Measurements from ENCODE around the gene CST5.
A peak's percentile ranks its signal among the peaks of the same experiment; 100 is the strongest.
"Not testable (repeated sequence)": the region's sequence is repeated elsewhere in the genome, so short reads cannot be mapped to it uniquely, and the experiment has no call there.

The CST5 gene

GRCh38 chr20:23879811-23880374 lies 345 bp upstream of the CST5 start:
- POLR2A ChIA-PET, result no interaction called here
- H3K9me3 ChIP-seq (ENCODE audit: control insufficient read depth, insufficient read depth, low read depth, low read length), result no peaks in the 10 kb centered on the region
- no peak overlapping the region for H3K27ac ChIP-seq (ENCODE audit: extremely low read depth, low read depth, low read length)
- CTCF ChIA-PET, result interaction anchor here (0.5 to 1.2 kb wide), 4 partner anchors 10 to 660 kb away, joined by 3 to 7 read pairs (median 3); no protein-coding TSS in a partner anchor
- TF ChIP-seq WT1 (tag by site-specific recombination; IDR thresholded peaks at IDR 0.05), result peak; percentile 57
- TF ChIP-seq ZNF2 (tag by site-specific recombination; IDR thresholded peaks at IDR 0.05), result no peak
- no peak for TF ChIP-seq BCL11B (tag by site-specific recombination; IDR thresholded peaks at IDR 0.05; ENCODE audit: low read depth)
- no peak for TF ChIP-seq ZBTB7A (tag by site-specific recombination; IDR thresholded peaks at IDR 0.05; ENCODE audit: low read depth)
- peak; percentile 59 for TF ChIP-seq ZFHX2 (tag by site-specific recombination; conservative IDR thresholded peaks at IDR 0.05)
- 0 out of 2 replicates have a peak, but pooled peaks have one; percentile 18 for TF ChIP-seq SP3 (tag by site-specific recombination; IDR thresholded peaks at IDR 0.05)
- peak; percentile 77; the same call in 1 of the 2 replicates for TF ChIP-seq EGR2 (tag by site-specific recombination; IDR thresholded peaks at IDR 0.05; ENCODE audit: low read depth)
- no peak for TF ChIP-seq PATZ1 (tag by site-specific recombination; IDR thresholded peaks at IDR 0.05)
- no peak overlapping the region for H3K4me3 ChIP-seq (ENCODE audit: low read depth, low read length)
- H3K36me3 ChIP-seq (ENCODE audit: control insufficient read depth in 2 of 2, insufficient read depth in 1 of 2, low read length in 2 of 2), result no peaks in the 10 kb centered on the region
- no peaks in the 10 kb centered on the region for H3K4me1 ChIP-seq (ENCODE audit: control insufficient read depth, insufficient read depth, low read length)

GRCh38 chr20:23878787-23879186 lies 761 bp downstream of the CST5 start:
- TF ChIP-seq ZNF221 (tag by site-specific recombination; IDR thresholded peaks at IDR 0.05; ENCODE audit: borderline replicate concordance) (no peak), ZNF223 (tag by site-specific recombination; IDR thresholded peaks at IDR 0.05) (no peak), ZNF394 (tag by site-specific recombination; IDR thresholded peaks at IDR 0.05; ENCODE audit: borderline replicate concordance) (no peak), ZNF768 (tag by site-specific recombination; IDR thresholded peaks at IDR 0.05) (no peak), CTCF (tag by site-specific recombination; IDR thresholded peaks at IDR 0.05) (no peak), ZNF138 (tag by site-specific recombination; IDR thresholded peaks at IDR 0.05; ENCODE audit: borderline replicate concordance) (no peak), ZNF610 (tag by site-specific recombination; IDR thresholded peaks at IDR 0.05; ENCODE audit: borderline replicate concordance) (no peak), ZSCAN18 (tag by site-specific recombination; IDR thresholded peaks at IDR 0.05) (no peak), BCL11B (tag by site-specific recombination; IDR thresholded peaks at IDR 0.05; ENCODE audit: low read depth) (no peak)
- H3K36me3 ChIP-seq (ENCODE audit: control insufficient read depth in 2 of 2, insufficient read depth in 1 of 2, low read length in 2 of 2), result no peaks in the 10 kb centered on the region
- no peaks in the 10 kb centered on the region for H3K4me1 ChIP-seq (ENCODE audit: control insufficient read depth, insufficient read depth, low read length)
- ChIA-PET POLR2A (no interaction called here), CTCF (interaction anchor here (0.6 kb wide), 1 partner anchor 1117 kb away, joined by 3 read pairs; no protein-coding TSS in a partner anchor)
- no peaks in the 10 kb centered on the region for H3K9me3 ChIP-seq (ENCODE audit: control insufficient read depth, insufficient read depth, low read depth, low read length)
- no peak overlapping the region for H3K4me3 ChIP-seq (ENCODE audit: low read depth, low read length)
- no peak overlapping the region for H3K27ac ChIP-seq (ENCODE audit: extremely low read depth, low read depth, low read length)

GRCh38 chr20:23878016-23878542 lies 1.5 kb downstream of the CST5 start:
- H3K9me3 ChIP-seq (ENCODE audit: control insufficient read depth, insufficient read depth, low read depth, low read length); H3K4me3 ChIP-seq (ENCODE audit: low read depth, low read length); H3K27ac ChIP-seq (ENCODE audit: extremely low read depth, low read depth, low read length); H3K36me3 ChIP-seq (ENCODE audit: control insufficient read depth in 2 of 2, insufficient read depth in 1 of 2, low read length in 2 of 2); POLR2A ChIA-PET; H3K4me1 ChIP-seq (ENCODE audit: control insufficient read depth, insufficient read depth, low read length): not testable (repeated sequence)
- CTCF ChIA-PET, result interaction anchor here (0.6 kb wide), 1 partner anchor 1118 kb away, joined by 3 read pairs; no protein-coding TSS in a partner anchor

All from HEK293 (cell line).